Ramos (cell line): ENCODE data around the gene DCP2.

Experiments
- in situ Hi-C: fragments of 300-500 bp; cut with MboI; formaldehyde crosslinking; loops from one replicate; pipeline ENCODE4 v1.14.3; 2022; ENCODE audit warnings: low sequenced_read_pairs; ENCODE audit not compliant: unreplicated experiment

The DCP2 gene

GRCh38 chr5:113017881-113018635 is 41.5 kb downstream of the DCP2 start:
- in situ Hi-C loops, result no loop called here

DNA sequence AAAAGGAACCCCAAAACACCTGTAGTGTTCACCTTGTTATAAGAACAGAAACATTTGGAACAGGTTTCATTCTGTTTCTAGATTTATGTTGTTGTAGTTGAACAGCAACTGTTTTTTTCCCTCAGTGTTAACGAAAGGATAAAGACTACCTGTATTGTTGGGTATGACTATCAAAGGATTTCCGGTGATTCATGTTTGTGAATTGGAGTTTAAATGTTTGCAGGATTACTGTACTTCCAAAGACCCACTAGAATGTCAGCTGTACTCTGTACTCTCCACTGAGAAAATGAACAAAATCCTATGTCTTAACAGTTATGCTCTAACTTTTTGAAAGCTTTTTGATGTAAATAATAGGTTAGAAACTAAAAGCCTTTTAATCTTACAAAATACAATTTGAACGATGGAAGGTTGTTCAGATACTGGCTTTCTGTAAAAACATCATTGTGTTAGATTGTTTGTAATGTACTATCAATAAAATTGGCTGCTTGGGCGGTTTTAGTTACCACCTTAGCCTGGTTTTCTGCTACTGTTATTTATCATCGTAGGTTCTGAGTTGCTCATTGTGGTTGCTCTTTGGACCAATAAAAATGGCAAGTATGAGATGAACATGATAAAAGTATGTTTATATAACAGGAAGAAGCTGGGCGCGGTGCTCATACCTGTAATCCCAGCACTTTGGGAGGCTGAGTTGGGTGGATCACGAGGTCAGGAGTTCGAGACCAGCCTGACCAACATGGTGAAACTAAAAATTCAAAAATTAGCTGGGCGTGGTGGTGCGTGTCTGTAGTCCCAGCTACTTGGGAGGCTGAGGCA is 44.1 kb downstream of the DCP2 start:
- in situ Hi-C loops, result no loop called here

DNA sequence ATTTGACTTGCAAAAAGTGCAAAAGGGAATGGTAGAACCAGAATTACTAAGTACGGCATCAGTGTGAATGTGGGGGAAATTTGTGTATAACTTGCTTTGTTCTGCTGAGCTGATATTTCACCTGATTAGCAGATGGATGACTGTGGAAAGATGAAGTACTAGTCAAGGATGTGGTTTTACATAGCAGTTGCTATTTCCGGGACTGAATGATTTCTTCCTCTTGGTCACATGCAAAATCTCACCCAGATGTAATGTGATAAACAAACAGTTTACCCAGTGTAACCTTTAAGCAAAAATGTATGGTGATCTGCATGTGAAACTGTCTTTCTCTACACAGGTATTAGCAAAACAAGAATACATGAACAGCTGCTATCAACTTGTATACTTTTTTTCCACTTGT is 46.1 kb downstream of the DCP2 start:
- in situ Hi-C loops, result no loop called here

- in situ Hi-C loops, result no loop called here
Measured at GRCh38 chr5:113024076-113024697, 47.6 kb downstream of the DCP2 start.

DNA sequence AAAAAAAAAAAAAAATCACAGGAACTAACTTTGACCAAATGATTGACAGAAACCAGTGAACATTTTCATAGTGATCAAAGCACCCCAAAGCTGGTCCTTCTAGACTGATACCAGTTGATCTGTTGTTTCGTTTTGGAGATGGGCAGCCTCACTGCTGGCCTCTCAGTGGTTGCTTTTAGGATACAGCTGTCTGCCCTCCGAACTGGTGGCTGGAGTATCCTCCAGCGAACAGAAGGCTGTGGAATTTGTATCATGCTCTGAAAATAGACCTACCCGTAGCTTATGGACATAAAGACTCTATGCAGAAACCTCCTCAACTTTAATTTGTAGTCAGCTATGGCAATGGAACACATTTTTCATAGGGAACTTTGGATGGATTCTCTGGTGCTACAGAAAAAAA is 49.0 kb downstream of the DCP2 start:
- in situ Hi-C loops, result no loop called here

- in situ Hi-C loops, result no loop called here
Measured at GRCh38 chr5:113026211-113026610, 49.6 kb downstream of the DCP2 start.

DNA sequence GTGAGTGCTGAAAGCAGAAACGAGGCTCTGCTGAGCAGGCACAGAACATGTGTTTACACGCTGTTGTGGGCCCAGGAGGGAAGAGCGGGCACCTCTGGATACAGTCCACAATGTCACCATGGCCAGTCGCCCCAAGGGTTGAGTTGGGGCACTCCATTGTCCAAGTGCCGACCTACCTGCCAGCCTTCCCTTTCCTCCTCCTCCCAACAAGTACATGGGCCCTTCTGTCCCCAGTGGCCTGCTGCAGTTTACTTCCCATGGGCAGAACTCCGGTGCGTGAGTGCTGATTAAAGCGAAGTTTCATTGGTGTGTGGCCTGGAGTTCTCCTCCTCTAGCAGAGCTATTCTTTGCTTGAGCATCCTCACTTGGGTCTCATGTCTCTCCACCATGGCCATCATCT is 50.4 kb downstream of the DCP2 start:
- in situ Hi-C loops, result no loop called here

GRCh38 chr5:113027431-113027830 is 50.8 kb downstream of the DCP2 start:
- in situ Hi-C loops, result no loop called here

DNA sequence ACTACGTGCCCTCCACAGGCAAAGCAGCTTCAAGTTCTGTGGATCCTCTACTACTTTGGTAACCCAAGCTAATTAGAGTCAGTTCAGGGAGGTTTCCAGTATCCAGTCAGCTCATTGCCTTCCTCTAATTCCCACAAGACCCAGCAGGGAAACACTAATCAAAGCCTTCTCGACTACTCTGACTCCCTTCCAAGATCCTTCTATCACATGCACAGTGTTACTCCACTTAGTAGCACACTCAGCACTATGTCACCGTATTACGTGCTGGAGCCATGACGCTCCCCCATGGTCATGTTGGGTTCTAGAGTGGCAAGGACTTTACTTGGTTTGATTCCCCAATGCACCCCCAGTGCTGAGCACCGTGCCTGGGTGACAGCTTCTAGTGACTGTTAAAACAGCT is 53.0 kb downstream of the DCP2 start:
- in situ Hi-C loops, result no loop called here

DNA sequence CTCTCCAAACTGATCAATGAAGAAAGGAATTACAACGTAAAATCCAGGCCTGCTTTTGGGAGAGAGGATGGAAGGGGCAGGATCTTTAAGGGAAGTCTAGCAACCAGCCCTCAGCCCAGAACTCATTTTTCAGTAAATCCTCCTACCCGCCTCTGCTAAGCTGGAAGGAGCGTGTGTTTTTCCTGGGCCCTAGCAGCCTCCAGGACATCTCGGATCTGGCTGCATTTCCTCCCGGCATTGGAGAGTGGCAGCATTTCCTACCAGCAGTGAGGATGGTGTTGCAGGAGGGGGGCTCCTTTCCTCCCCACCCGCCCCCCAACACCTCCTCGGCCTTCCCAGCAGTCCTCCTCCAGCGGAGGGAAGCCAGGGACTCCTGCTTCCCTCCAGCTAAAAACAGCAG is 54.5 kb downstream of the DCP2 start:
- in situ Hi-C loops, result no loop called here

- in situ Hi-C loops, result no loop called here
Measured at GRCh38 chr5:113031557-113031956, 55.0 kb downstream of the DCP2 start.

- in situ Hi-C loops, result no loop called here
Measured at GRCh38 chr5:113034182-113034773, 57.7 kb downstream of the DCP2 start.

DNA sequence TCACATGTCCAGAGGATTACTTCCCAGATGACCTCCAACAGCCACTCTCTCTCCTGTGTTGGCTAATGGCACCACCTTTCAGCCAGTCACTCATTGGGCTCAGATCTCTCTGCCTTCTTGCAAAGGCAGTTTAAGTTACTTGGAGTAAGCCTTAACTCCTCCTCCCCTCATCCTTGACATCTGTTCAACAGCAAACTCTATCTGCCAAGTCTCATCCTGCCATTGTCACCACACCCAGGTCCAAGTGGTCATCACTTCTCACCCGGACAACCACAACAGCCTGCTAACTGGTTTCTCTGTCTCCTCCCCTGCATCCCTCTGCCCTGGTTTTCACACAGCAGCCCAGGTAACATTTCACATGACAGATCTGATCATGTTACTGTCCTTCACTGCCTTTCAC is 58.5 kb downstream of the DCP2 start:
- in situ Hi-C loops, result no loop called here

GRCh38 chr5:113036321-113036720 is 59.7 kb downstream of the DCP2 start:
- in situ Hi-C loops, result no loop called here

GRCh38 chr5:113036826-113037225 is 60.2 kb downstream of the DCP2 start:
- in situ Hi-C loops, result no loop called here

GRCh38 chr5:113038136-113038535 is 61.5 kb downstream of the DCP2 start:
- in situ Hi-C loops, result no loop called here

DNA sequence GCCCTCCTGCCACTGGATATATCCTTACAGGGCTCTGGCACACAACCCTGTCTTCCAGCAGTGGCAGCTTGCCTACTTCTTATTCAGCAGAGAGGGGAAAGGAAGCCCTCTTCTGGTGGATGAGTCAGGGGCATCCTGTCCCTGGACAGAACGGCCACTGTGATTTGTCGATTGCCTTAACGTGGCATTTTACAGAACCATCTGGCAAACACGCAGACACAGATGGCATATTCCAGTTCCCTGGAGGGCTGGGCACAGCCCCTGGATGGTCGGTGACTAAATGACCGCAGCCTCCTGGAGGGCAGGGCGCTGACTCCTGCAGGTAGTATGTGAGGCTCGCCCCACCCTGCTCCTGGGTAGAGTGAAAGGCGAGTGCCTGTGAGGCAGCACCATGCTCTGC is 62.1 kb downstream of the DCP2 start:
- in situ Hi-C loops, result no loop called here

DNA sequence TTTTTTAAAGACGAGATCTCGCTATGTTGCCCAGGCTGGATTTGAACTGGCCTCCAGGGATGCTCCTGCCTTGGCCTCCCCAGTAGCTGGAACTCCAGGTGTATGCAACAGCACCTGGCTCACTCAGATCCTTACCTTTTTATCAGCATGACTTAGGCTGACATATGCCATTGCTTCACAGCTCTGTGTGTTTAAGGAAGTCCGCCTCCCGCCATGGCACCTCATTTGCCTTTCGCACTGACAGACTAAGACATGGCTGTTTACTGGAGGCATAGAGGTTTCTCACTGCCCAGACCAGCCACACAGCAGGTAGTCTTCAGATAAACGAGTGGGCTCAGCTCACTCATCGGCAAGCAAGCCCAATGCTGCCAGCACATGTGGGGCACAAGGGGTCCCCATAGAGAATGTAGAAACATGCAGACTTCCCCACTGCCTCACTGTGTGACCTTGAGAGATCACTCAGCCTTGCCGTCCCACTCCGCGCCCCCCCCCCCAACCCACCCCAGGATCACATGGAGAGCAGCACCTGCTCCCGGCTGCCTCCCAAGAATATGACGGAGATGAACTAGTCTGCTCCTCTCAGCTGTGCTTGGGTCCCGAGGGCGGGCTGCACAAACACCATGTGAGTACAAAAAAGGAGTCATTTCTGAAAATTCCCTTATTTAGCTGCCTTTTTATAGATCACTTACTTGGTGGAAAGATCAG is 62.8 kb downstream of the DCP2 start:
- in situ Hi-C loops, result no loop called here

- in situ Hi-C loops, result no loop called here
Measured at GRCh38 chr5:113039934-113040285, 63.3 kb downstream of the DCP2 start.

DNA sequence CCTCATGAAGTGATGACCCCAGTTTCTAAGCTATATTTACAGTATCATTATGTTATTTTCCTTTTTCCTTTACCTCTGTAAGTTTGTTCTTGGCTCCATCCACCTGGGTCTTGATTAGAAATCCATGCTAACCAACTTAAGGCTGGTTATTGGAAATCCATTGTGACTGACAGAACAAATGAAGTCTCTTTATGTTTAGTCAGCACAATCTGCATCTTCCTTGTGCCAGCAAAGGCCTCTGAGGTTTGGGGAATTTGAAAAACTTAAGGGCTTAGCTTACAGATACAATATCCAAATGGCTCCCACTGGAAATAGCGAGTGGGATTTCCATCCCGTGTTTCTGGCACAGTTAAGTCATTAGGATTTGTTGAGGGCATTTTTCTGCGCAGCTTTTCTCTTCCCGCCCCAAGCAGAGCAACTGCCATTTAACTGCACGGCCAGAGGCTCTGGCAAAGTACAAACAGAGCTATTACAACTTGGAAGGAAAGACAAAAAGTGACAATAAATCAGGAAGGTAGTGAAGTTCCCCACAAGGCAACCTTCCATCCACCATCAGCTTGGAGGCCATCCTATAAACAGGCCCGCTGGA is 64.2 kb downstream of the DCP2 start:
- in situ Hi-C loops, result no loop called here
